Hindlimb muscle (tissue), 1 donor: ENCODE data around the gene NAT10. TPM values are rescaled to one million over a fixed set of nuclear protein-coding genes. Genes with fewer than 3 reads are reported as not detected.

ENCODE experiments used
- DNase-seq: peaks from one replicate; pipeline ENCODE4 v3.0.0-alpha.2; 2013
- polyA plus RNA-seq: library from polyadenylated mRNA; unstranded; fragments of 120-200 nt; gene quantifications from one replicate; pipeline ENCODE4 v1.2.1, GENCODE V29; 2013; ENCODE audit not compliant: insufficient read length

NAT10 gene
- polyA plus RNA-seq, 1 donor = 34.4 TPM

GRCh38 chr11:34111722-34112270 is 6.4 kb downstream of the NAT10 start:
- DNase-seq = no peak

GRCh38 chr11:34114014-34114413 is 8.6 kb downstream of the NAT10 start:
- no peak for DNase-seq

DNA sequence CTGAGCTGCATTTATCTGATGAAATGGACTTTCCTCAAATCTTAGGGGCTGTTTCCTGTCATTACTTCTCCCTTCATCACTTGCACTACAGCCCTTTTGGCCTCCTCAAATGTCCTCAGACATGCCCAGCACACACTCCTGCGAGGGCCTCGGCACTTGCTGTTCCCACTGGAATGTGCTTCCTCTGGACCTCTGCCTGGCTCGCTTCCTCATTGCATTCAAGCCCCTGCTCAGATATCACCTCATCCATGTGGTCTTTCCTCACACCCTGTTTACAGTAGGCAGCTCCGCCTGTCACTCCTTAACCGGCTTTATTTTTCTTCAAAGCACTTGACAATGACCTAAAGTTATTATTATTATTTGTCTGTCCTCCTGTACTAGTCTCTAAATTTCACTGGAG is 9.0 kb downstream of the NAT10 start:
- no peak for DNase-seq

DNA sequence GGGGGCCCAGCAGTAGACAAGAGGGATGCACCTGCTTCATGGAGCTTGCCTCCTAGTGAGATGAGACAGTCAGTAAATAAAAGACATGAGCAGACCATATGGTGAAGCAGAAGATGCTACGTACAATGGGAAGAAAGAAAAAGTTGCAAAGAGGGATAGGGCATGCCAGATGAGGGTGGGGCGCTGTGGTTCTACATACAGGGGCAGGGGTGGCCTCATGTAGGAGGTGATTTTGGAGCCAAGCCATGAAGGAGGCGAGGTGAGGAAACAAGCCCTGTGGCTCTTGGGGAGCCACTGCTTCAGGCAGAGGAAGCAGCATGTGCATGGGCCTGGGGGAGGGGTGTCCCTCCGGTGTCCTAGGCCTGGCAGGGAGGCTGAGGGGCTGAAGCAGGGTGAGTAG is 15.2 kb downstream of the NAT10 start:
- no peak for DNase-seq

- DNase-seq = no peak
Observed at GRCh38 chr11:34124885-34125668, 19.6 kb downstream of the NAT10 start.

GRCh38 chr11:34126959-34127848 is 21.8 kb downstream of the NAT10 start:
- DNase-seq = no peak

DNA sequence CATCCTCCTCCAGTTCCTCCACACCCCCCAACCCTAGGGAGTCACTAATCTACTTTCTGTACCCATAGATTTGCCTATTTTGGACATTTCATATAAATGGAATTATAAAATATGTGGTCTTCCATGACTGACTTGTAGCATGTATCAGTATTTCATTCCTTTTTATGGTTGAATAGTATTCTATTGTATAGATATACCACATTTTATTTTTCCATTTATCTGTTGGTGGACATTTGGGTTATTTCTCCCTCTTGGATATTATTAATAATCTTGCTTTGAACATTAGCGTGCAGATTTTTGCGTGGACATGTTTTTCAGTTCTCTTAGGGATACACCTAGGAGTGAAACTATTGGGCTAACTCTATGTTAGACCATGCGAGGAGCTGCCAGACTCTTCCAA is 23.4 kb downstream of the NAT10 start:
- no peak for DNase-seq

GRCh38 chr11:34132261-34132965 is 27.0 kb downstream of the NAT10 start:
- no peak for DNase-seq

DNA sequence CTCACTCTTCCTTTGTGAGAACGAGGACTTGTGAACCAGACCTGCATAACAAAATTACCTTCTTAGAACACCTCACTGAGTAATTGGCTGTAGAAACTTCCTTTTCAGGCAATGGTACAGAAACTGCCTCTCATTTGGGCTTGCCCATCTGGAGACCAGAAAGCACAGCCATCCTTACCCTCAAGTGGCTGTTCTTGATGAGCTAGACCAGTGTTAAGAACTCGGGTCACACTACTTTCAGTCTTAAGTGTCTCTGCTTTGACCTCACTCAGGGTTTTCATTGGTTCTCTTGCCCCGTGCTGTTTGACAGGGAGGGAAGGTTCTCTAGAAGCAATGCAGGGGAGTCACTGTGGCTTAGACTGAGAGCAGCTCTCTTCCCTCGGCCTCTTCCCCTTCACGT is 29.3 kb downstream of the NAT10 start:
- DNase-seq = no peak

- DNase-seq = no peak
Observed at GRCh38 chr11:34135439-34135838, 30.0 kb downstream of the NAT10 start.

DNA sequence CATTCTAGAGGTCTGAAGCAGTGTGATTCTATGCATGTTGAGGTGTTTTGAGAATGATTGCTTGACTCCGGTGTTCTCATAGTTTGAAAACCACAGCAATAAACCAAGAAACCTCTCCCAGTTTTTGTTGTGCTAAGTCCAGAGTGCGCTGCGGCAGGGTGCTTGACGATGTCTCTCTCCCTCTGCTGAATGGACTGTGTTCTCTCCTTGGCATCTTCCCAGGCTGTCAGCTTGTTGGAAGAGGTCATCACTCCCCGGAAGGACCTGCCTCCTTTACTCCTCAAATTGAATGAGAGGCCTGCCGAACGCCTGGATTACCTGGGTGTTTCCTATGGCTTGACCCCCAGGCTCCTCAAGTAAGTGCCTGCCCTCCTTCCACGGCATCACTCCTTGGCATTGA is 31.0 kb downstream of the NAT10 start:
- no peak for DNase-seq

DNA sequence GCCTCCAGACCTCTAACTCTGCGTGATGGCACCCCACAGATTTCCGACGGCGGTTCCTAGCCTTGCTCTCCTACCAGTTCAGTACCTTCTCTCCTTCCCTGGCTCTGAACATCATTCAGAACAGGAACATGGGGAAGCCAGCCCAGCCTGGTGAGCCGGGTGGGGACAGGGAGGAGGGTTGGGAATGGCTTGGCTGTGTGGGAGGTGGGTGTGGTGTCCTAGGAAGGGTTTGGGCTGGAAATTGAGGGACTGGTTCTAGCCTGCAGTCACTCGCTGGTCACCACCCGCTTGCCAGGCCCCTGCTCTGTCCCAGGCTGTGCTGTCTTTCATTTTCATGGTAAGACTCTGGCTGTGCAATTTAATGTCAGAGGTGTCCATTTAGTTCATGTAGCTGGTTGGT is 33.9 kb downstream of the NAT10 start:
- DNase-seq = no peak

DNA sequence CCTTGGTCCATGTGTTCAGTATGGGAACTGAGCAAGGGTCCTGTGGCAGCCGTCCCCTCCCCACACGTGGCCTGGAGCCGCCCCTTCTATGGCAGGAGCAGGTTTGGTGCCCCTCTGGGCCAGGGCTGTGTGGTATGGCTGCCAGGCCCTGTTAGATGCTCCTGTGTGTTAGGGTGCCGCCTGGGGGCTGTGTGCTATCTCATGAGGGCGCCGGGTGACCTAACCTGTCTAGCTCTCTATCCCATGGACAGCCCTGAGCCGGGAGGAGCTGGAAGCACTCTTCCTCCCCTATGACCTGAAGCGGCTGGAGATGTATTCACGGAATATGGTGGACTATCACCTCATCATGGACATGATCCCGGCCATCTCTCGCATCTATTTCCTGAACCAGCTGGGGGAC is 34.7 kb downstream of the NAT10 start:
- no peak for DNase-seq

GRCh38 chr11:34143048-34143447 is 37.6 kb downstream of the NAT10 start:
- DNase-seq = no peak

- no peak for DNase-seq
Observed at GRCh38 chr11:34145073-34145472, 39.6 kb downstream of the NAT10 start.

- DNase-seq = no peak
Observed at GRCh38 chr11:34145847-34146381, 40.5 kb downstream of the NAT10 start.

- no peak for DNase-seq
Observed at GRCh38 chr11:34146411-34146810, 41.0 kb downstream of the NAT10 start.

- no peak for DNase-seq
Observed at GRCh38 chr11:34146866-34147265, 41.4 kb downstream of the NAT10 start.

- no peak for DNase-seq
Observed at GRCh38 chr11:34147581-34147980, 42.2 kb downstream of the NAT10 start.

- no peak for DNase-seq
Observed at GRCh38 chr11:34148504-34149165, 43.2 kb downstream of the NAT10 start.

- DNase-seq = no peak
Observed at GRCh38 chr11:34149274-34149673, 43.8 kb downstream of the NAT10 start.

DNA sequence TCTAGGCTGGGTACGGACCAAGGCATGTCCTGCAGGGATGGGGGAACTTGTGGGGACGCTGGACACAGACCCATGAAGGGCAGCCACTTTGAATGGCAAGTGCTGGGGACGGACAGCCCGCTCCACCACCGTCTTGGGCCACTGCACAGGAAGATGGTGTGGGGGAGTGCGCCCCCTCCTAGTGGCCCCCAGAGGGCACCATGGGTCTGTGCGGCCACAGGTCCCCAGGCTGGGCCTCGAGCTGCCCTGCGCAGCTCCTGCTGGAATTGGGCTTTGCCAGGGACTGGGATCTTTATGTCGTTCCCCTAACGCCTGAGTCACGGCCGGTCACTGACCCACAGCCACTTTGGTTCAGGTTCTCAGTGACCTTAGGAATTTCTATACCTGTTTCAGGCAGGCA is 44.4 kb downstream of the NAT10 start:
- no peak for DNase-seq
